GM23338 (cell line): ENCODE data around the gene AJUBA.

Experiments
- CREB1 ChIP-seq: fragments of 250-450 bp; sonication (Bioruptor Pico); IDR thresholded peaks from 2 replicates; pipeline ENCODE4 v1.5.0; 2020; ENCODE audit warnings: low read depth, mild to moderate bottlenecking, moderate library complexity
- EZH2 ChIP-seq: fragments of 200-600 bp; sonication (generic); IDR thresholded peaks from one replicate; pipeline ENCODE4 v1.8.0; 2017; ENCODE audit warnings: antibody characterized with exemption, mild to moderate bottlenecking, low read depth; ENCODE audit not compliant: unreplicated experiment
- EZH2phosphoT487 ChIP-seq: fragments of 200-600 bp; sonication (generic); IDR thresholded peaks from one replicate; pipeline ENCODE4 v1.8.1; 2018; ENCODE audit warnings: antibody characterized with exemption; ENCODE audit not compliant: unreplicated experiment
- JUNB ChIP-seq: IDR thresholded peaks from one replicate; pipeline ENCODE4 v1.6.1; 2016; ENCODE audit warnings: antibody characterized with exemption; ENCODE audit not compliant: unreplicated experiment
- NANOG ChIP-seq: IDR thresholded peaks from 2 replicates; pipeline ENCODE4 v1.6.1; 2016; ENCODE audit warnings: antibody characterized with exemption, borderline replicate concordance
- POLR2AphosphoS5 ChIP-seq: IDR thresholded peaks from 2 replicates; pipeline ENCODE4 v1.6.1; 2016; ENCODE audit warnings: antibody characterized with exemption, low read depth
- STAT1 ChIP-seq: IDR thresholded peaks from one replicate; pipeline ENCODE4 v1.6.1; 2016; ENCODE audit warnings: antibody characterized with exemption; ENCODE audit not compliant: unreplicated experiment
- ZNF114 ChIP-seq: fragments of 250-450 bp; sonication (Bioruptor Pico); IDR thresholded peaks from 2 replicates; pipeline ENCODE4 v1.5.0; 2020; ENCODE audit warnings: mild to moderate bottlenecking, moderate library complexity
- TF ChIP-seq, protein P1 (sequence below), 2 experiments: fragments of 200-600 bp in 1 of 2; sonication (generic) in 1 of 2; conservative IDR thresholded peaks; 2 replicates each; pipeline versions ENCODE4 v1.5.1 to v1.6.1; 2016 to 2017; ENCODE audit warnings: antibody characterized with exemption in 2 of 2, low read depth in 2 of 2, mild to moderate bottlenecking in 2 of 2, moderate library complexity in 1 of 2
- TF ChIP-seq, protein P2 (sequence below): IDR thresholded peaks from 2 replicates; pipeline ENCODE4 v1.6.1; 2016; ENCODE audit warnings: antibody characterized with exemption
- TF ChIP-seq, protein P3 (sequence below): IDR thresholded peaks from one replicate; pipeline ENCODE4 v1.6.1; 2018; ENCODE audit warnings: antibody characterized with exemption; ENCODE audit not compliant: unreplicated experiment

GRCh38 chr14:22926316-22926715 is 56.0 kb downstream of the AJUBA start:
- TF ChIP-seq, protein P1, sequence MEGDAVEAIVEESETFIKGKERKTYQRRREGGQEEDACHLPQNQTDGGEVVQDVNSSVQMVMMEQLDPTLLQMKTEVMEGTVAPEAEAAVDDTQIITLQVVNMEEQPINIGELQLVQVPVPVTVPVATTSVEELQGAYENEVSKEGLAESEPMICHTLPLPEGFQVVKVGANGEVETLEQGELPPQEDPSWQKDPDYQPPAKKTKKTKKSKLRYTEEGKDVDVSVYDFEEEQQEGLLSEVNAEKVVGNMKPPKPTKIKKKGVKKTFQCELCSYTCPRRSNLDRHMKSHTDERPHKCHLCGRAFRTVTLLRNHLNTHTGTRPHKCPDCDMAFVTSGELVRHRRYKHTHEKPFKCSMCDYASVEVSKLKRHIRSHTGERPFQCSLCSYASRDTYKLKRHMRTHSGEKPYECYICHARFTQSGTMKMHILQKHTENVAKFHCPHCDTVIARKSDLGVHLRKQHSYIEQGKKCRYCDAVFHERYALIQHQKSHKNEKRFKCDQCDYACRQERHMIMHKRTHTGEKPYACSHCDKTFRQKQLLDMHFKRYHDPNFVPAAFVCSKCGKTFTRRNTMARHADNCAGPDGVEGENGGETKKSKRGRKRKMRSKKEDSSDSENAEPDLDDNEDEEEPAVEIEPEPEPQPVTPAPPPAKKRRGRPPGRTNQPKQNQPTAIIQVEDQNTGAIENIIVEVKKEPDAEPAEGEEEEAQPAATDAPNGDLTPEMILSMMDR (conservative IDR thresholded peaks at IDR 0.05; ENCODE audit: low read depth in 2 of 2) = no peak
- TF ChIP-seq, protein P2, sequence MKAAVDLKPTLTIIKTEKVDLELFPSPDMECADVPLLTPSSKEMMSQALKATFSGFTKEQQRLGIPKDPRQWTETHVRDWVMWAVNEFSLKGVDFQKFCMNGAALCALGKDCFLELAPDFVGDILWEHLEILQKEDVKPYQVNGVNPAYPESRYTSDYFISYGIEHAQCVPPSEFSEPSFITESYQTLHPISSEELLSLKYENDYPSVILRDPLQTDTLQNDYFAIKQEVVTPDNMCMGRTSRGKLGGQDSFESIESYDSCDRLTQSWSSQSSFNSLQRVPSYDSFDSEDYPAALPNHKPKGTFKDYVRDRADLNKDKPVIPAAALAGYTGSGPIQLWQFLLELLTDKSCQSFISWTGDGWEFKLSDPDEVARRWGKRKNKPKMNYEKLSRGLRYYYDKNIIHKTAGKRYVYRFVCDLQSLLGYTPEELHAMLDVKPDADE = no peak
- TF ChIP-seq ZNF114 (CRISPR knock-in tag) (no peak), EZH2phosphoT487 (no peak), POLR2AphosphoS5 (no peak), EZH2 (no peak), CREB1 (CRISPR knock-in tag) (no peak), JUNB (no peak), NANOG (no peak), STAT1 (no peak)
- TF ChIP-seq, protein P3, sequence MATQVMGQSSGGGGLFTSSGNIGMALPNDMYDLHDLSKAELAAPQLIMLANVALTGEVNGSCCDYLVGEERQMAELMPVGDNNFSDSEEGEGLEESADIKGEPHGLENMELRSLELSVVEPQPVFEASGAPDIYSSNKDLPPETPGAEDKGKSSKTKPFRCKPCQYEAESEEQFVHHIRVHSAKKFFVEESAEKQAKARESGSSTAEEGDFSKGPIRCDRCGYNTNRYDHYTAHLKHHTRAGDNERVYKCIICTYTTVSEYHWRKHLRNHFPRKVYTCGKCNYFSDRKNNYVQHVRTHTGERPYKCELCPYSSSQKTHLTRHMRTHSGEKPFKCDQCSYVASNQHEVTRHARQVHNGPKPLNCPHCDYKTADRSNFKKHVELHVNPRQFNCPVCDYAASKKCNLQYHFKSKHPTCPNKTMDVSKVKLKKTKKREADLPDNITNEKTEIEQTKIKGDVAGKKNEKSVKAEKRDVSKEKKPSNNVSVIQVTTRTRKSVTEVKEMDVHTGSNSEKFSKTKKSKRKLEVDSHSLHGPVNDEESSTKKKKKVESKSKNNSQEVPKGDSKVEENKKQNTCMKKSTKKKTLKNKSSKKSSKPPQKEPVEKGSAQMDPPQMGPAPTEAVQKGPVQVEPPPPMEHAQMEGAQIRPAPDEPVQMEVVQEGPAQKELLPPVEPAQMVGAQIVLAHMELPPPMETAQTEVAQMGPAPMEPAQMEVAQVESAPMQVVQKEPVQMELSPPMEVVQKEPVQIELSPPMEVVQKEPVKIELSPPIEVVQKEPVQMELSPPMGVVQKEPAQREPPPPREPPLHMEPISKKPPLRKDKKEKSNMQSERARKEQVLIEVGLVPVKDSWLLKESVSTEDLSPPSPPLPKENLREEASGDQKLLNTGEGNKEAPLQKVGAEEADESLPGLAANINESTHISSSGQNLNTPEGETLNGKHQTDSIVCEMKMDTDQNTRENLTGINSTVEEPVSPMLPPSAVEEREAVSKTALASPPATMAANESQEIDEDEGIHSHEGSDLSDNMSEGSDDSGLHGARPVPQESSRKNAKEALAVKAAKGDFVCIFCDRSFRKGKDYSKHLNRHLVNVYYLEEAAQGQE = no peak
